Endothelial cell of umbilical vein (primary cell): ENCODE results near the gene RSPH3. TPM values are rescaled to one million over a fixed set of nuclear protein-coding genes. Genes with fewer than 3 reads are reported as not detected.
"Not testable (repeated sequence)": the region's sequence is repeated elsewhere in the genome, so short reads cannot be mapped to it uniquely, and the experiment has no call there.

Experiments used
- BruUV-seq: library from RNA; stranded (reverse); fragments of 400-500 nt; replicated peaks from 2 replicates; lab custom pipeline; 2021; lab: Mats Ljungman, UMichigan
- CTCF ChIA-PET: fragments of 300-600, 350-600 bp; sonication (Branson Sonifier 250); formaldehyde crosslinking; loops from one replicate; lab custom pipeline; 2021; ENCODE audit warnings: antibody characterized with exemption, inconsistent platforms; lab: Charles Lee
- POLR2A ChIA-PET: fragments of 300-600, 350-600 bp; sonication (Branson Sonifier 250); formaldehyde crosslinking; loops from one replicate; lab custom pipeline; 2021; ENCODE audit warnings: antibody characterized with exemption, inconsistent platforms; lab: Charles Lee
- DNase-seq: peaks from one replicate; pipeline ENCODE4 v3.0.0-alpha.2; 2011; ENCODE audit warnings: low read depth, low spot score
- FAIRE-seq: peaks from 2 replicates; lab custom pipeline; 2011; peaks lifted over from hg19 to GRCh38; lab: Jason Lieb, UNC
- H2AFZ ChIP-seq: 2 replicates; pipeline ENCODE4 v1.6.0; 2012; ENCODE audit warnings: low read depth, low read length, control low read depth, inconsistent platforms
- H3K27ac ChIP-seq: 2 replicates; pipeline ENCODE4 v1.5.1; 2011; ENCODE audit warnings: low read depth, mild to moderate bottlenecking, control low read depth, low read length, moderate library complexity; ENCODE audit not compliant: insufficient read depth
- H3K27me3 ChIP-seq, 2 experiments: 2 replicates each; pipeline versions ENCODE4 v1.6.0 to v1.6.1; 2011; ENCODE audit warnings: low read length in 2 of 2, mixed read lengths in 1 of 2; ENCODE audit not compliant: control insufficient read depth in 2 of 2, insufficient read depth in 2 of 2
- H3K36me3 ChIP-seq, 2 experiments: 2 replicates in 1 of 2; 3 replicates in 1 of 2; pipeline ENCODE4 v1.5.1; 2011; ENCODE audit warnings: low read length in 2 of 2, mild to moderate bottlenecking in 1 of 2, moderate library complexity in 1 of 2; ENCODE audit not compliant: control insufficient read depth in 2 of 2, insufficient read depth in 2 of 2; ENCODE audit errors: extremely low read depth in 1 of 2
- H3K4me1 ChIP-seq: 3 replicates; pipeline ENCODE4 v1.5.1; 2011; ENCODE audit warnings: mild to moderate bottlenecking, low read length; ENCODE audit not compliant: control insufficient read depth, insufficient read depth; ENCODE audit errors: extremely low read depth
- H3K4me2 ChIP-seq: 2 replicates; pipeline ENCODE4 v1.6.1; 2011; ENCODE audit warnings: low read length, control low read depth, mixed read lengths; ENCODE audit not compliant: insufficient read depth
- H3K4me3 ChIP-seq, 3 experiments: fragments of 200-600 bp in 1 of 3; sonication (generic), shearing (Covaris generic) in 1 of 3; replicated peaks in 1 of 3; 2 replicates each; pipeline ENCODE4 v1.5.1; 2011 to 2016; ENCODE audit warnings: control low read depth in 3 of 3, low read length in 3 of 3, mild to moderate bottlenecking in 2 of 3, inconsistent platforms in 1 of 3, low read depth in 1 of 3, moderate library complexity in 1 of 3; ENCODE audit not compliant: insufficient read depth in 1 of 3
- H3K79me2 ChIP-seq: 2 replicates; pipeline ENCODE4 v1.6.0; 2012; ENCODE audit warnings: low read length, inconsistent platforms; ENCODE audit not compliant: control insufficient read depth, insufficient read depth
- H3K9ac ChIP-seq: replicated peaks from 2 replicates; pipeline ENCODE3; 2011; ENCODE audit warnings: low read length, control low read depth; ENCODE audit not compliant: insufficient read depth; ENCODE audit errors: extremely low read depth
- H3K9me1 ChIP-seq: replicated peaks from 3 replicates; pipeline ENCODE4 v1.6.0; 2011; ENCODE audit warnings: mild to moderate bottlenecking, low read length; ENCODE audit not compliant: control insufficient read depth, insufficient read depth; ENCODE audit errors: extremely low read depth
- H3K9me3 ChIP-seq: replicated peaks from 2 replicates; pipeline ENCODE4 v1.5.1; 2012; ENCODE audit warnings: low read length, inconsistent platforms; ENCODE audit not compliant: control insufficient read depth, insufficient read depth
- H4K20me1 ChIP-seq: replicated peaks from 2 replicates; pipeline ENCODE3; 2011; ENCODE audit warnings: mild to moderate bottlenecking, low read length; ENCODE audit not compliant: control insufficient read depth, insufficient read depth; ENCODE audit errors: extremely low read depth
- EZH2 ChIP-seq: IDR thresholded peaks from 2 replicates; pipeline ENCODE4 v1.6.1; 2012; ENCODE audit warnings: borderline replicate concordance, low read depth, mild to moderate bottlenecking, moderate library complexity, low read length, inconsistent platforms; ENCODE audit not compliant: severe bottlenecking
- FOS ChIP-seq: IDR thresholded peaks from 2 replicates; pipeline ENCODE4 v1.6.1; 2011; ENCODE audit warnings: mild to moderate bottlenecking, low read length, moderate library complexity, borderline replicate concordance; ENCODE audit not compliant: insufficient read depth
- GATA2 ChIP-seq: IDR thresholded peaks from 2 replicates; pipeline ENCODE4 v1.7.0; 2011; ENCODE audit warnings: low read depth, mild to moderate bottlenecking, moderate library complexity, mixed read lengths, low read length; ENCODE audit not compliant: insufficient read length, insufficient read depth
- JUN ChIP-seq: IDR thresholded peaks from 2 replicates; pipeline ENCODE4 v1.6.1; 2011; ENCODE audit warnings: borderline replicate concordance, low read depth; ENCODE audit not compliant: insufficient read length, insufficient read depth
- MAX ChIP-seq: IDR thresholded peaks from 2 replicates; pipeline ENCODE4 v1.6.1; 2011; ENCODE audit not compliant: insufficient read depth, insufficient read length
- MYC ChIP-seq: IDR thresholded peaks from one replicate; pipeline ENCODE4 v1.6.1; 2011; ENCODE audit warnings: mild to moderate bottlenecking, low read depth, low read length
- POLR2A ChIP-seq: IDR thresholded peaks from 2 replicates; pipeline ENCODE4 v1.6.1; 2012; ENCODE audit warnings: low read depth, mild to moderate bottlenecking, control low read depth, low read length
- POLR2AphosphoS5 ChIP-seq: IDR thresholded peaks from 2 replicates; pipeline ENCODE4 v1.6.1; 2012; ENCODE audit warnings: low read depth, mild to moderate bottlenecking, control low read depth, low read length, moderate library complexity; ENCODE audit not compliant: insufficient read depth
- dilution Hi-C: fragments of 300-500 bp; cut with MboI; formaldehyde crosslinking; loops from one replicate; pipeline ENCODE4 v1.15.0; 2019; ENCODE audit warnings: low sequenced_read_pairs; ENCODE audit not compliant: extremely low pct_ligation_motif_present
- intact Hi-C: fragments of 100-400 bp; cut with micrococcal nuclease; formaldehyde crosslinking; loops from one replicate; pipeline ENCODE4 v1.10.0; 2022
- polyA plus RNA-seq, 4 experiments: library from polyadenylated mRNA; depleted of rRNA in 3 of 4; stranded (reverse) in 3 of 4; unstranded in 1 of 4; fragments of >200 nt; gene quantifications; 2 replicates each; pipeline versions ENCODE4 v1.2.1 to v1.2.3, GENCODE V29; 2011 to 2012; ENCODE audit warnings: missing spikeins in 1 of 4
- total RNA-seq: library from RNA; stranded (reverse); gene quantifications from 2 replicates; pipeline ENCODE4 v1.2.3, GENCODE V29; 2021
- TF ChIP-seq, protein P1 (sequence below), 2 donors: IDR thresholded peaks; 1 replicate in 1 of 2; 2 replicates in 1 of 2; pipeline ENCODE4 v1.5.1; 2011; ENCODE audit warnings: low read length in 2 of 2, mild to moderate bottlenecking in 2 of 2, moderate library complexity in 2 of 2, control low read depth in 1 of 2, inconsistent platforms in 1 of 2, low read depth in 1 of 2; ENCODE audit not compliant: insufficient read depth in 1 of 2; ENCODE audit errors: extremely low read depth in 1 of 2

Gene RSPH3
- total and polyA plus RNA-seq, 2 donors (not counting 3 experiments of a cell fraction or from before 2014, with no cell fraction given): 0.66 to 3.3 TPM

GRCh38 chr6:159012201-159012600 lies 12.2 kb upstream of the RSPH3 start:
- no peak for FAIRE-seq
- DNase-seq: no peak
- Histone ChIP-seq H3K9ac (no peak overlapping the region), H3K4me1 (no peaks in the 10 kb centered on the region), H3K79me2 (no peaks in the 10 kb centered on the region), H3K9me1 (no peaks in the 10 kb centered on the region), H3K4me2 (no peak overlapping the region), H4K20me1 (no peaks in the 10 kb centered on the region), H3K27me3 (no peaks in the 10 kb centered on the region), H3K27ac (no peak overlapping the region), H3K4me3 (no peak overlapping the region), H3K36me3 (no peaks in the 10 kb centered on the region), H3K9me3 (no peaks in the 10 kb centered on the region), H2AFZ (no peak overlapping the region)
- BruUV-seq: no TSS peak
- dilution Hi-C loops (no loop called here), intact Hi-C loops (no loop called here)
- ChIA-PET POLR2A (no interaction called here), CTCF (no interaction called here)
- TF ChIP-seq, protein P1, sequence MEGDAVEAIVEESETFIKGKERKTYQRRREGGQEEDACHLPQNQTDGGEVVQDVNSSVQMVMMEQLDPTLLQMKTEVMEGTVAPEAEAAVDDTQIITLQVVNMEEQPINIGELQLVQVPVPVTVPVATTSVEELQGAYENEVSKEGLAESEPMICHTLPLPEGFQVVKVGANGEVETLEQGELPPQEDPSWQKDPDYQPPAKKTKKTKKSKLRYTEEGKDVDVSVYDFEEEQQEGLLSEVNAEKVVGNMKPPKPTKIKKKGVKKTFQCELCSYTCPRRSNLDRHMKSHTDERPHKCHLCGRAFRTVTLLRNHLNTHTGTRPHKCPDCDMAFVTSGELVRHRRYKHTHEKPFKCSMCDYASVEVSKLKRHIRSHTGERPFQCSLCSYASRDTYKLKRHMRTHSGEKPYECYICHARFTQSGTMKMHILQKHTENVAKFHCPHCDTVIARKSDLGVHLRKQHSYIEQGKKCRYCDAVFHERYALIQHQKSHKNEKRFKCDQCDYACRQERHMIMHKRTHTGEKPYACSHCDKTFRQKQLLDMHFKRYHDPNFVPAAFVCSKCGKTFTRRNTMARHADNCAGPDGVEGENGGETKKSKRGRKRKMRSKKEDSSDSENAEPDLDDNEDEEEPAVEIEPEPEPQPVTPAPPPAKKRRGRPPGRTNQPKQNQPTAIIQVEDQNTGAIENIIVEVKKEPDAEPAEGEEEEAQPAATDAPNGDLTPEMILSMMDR (IDR thresholded peaks at IDR 0.05; ENCODE audit: extremely low read depth in 1 of 2, insufficient read depth in 1 of 2, low read depth in 1 of 2, low read length in 2 of 2): no peak
- TF ChIP-seq GATA2 (no peak), JUN (no peak), MYC (no peak), EZH2 (no peak), POLR2AphosphoS5 (no peak), FOS (no peak), MAX (no peak), POLR2A (no peak)

DNA sequence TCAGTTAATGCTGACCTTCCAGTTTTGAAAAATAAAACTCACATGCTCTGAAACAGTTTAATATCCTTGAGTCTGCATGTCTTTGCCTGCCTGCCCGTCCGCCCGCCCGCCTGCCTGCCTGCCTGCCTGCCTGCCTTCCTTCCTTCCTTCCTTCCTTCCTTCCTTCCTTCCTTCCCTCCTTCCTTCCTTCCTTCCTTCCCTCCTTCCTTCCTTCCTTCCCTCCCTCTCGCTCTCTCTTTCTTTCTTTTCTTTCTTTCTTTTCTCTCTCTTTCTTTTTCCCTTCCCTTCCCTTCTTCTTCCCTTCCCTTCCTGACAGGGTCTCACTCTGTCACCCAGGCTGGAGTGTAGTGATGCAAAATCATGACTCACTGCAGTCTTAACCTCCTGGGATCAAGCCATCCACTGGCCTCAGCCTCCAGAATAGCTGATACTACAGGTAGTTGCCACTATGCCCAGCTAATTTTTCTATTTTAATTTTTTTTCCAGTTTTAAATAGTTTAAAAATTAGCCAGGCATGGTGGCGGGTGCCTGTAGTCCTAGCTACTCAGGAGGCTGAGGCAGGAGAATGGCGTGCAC lies 10.1 kb upstream of the RSPH3 start:
- intact Hi-C loops, H4K20me1 ChIP-seq, FAIRE-seq, H3K27ac ChIP-seq, H3K9ac ChIP-seq, BruUV-seq, H3K9me3 ChIP-seq, H3K79me2 ChIP-seq, H2AFZ ChIP-seq, H3K4me2 ChIP-seq, POLR2A ChIA-PET, H3K27me3 ChIP-seq, DNase-seq, H3K4me1 ChIP-seq, H3K4me3 ChIP-seq, H3K36me3 ChIP-seq, H3K9me1 ChIP-seq, dilution Hi-C loops: not testable (repeated sequence)
- CTCF ChIA-PET: interaction anchor here (0.7 to 4.9 kb wide), 3 partner anchors 24 to 881 kb away, joined by 3 to 165 read pairs (median 3); partner anchors contain the start of gene MAS1
